Measurements from ENCODE around the gene C3orf70. TPM values are rescaled to one million over a fixed set of nuclear protein-coding genes. Genes with fewer than 3 reads are reported as not detected.

Gene C3orf70
- total and polyA plus RNA-seq, 8 donors, result 0.22 to 0.90 (median 0.36) TPM

DNA sequence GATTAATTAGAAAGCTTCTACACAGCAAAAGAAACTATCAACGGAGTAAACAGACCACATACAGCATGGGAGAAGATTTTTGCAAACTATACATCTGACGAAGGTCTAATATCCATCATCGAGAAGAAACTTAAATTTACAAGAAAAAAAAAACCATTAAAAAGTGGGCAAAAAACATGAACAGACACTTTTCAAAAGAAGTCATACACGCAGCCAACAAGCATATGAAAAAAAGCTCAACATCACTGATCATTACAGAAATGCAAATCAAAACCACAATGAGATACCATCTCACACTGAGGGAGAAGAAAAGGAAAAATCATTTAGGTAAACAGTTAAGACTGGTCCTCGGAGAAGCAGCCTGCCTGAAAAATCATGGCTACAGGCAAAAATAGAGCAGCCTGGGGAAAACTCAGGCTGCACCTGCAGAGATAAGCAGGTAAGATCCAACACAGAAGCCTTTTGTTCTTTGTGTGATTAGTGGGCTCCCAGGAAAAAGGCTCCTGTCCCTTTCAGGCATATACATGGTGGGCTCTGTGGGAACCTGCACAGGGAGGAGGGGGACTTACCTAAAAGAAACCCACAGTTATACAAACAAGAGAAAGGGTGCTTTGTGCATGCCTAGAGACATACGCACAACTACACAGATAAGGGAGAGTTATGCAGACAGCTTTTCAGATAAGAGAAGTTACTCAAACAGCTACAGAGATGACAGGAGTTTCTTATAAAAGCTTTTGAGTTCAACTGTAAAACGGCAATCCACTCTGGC is 49.3 kb downstream of the C3orf70 start:
- Histone ChIP-seq H3K36me3 (no peaks in the 10 kb centered on the region), H3K27me3 (peaks cover 0 to 5% (median 0%) of the 10 kb centered on the region in 4 donors), H3K4me1 (no peaks in the 10 kb centered on the region), H3K4me3 (no peak overlapping the region), H3K27ac (no peak overlapping the region), H3K9me3 (no peaks in the 10 kb centered on the region)
- 39 to 43% methylated on average over 7 of the region's 7 CpGs for WGBS, 2 donors
- DNase-seq, result no peak
- intact Hi-C loops (cut with DNase I), result no loop called here
- ATAC-seq, result no peak
- TF ChIP-seq, protein P1, sequence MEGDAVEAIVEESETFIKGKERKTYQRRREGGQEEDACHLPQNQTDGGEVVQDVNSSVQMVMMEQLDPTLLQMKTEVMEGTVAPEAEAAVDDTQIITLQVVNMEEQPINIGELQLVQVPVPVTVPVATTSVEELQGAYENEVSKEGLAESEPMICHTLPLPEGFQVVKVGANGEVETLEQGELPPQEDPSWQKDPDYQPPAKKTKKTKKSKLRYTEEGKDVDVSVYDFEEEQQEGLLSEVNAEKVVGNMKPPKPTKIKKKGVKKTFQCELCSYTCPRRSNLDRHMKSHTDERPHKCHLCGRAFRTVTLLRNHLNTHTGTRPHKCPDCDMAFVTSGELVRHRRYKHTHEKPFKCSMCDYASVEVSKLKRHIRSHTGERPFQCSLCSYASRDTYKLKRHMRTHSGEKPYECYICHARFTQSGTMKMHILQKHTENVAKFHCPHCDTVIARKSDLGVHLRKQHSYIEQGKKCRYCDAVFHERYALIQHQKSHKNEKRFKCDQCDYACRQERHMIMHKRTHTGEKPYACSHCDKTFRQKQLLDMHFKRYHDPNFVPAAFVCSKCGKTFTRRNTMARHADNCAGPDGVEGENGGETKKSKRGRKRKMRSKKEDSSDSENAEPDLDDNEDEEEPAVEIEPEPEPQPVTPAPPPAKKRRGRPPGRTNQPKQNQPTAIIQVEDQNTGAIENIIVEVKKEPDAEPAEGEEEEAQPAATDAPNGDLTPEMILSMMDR (IDR thresholded peaks at IDR 0.05), result no peak
- no peak for FAIRE-seq

DNA sequence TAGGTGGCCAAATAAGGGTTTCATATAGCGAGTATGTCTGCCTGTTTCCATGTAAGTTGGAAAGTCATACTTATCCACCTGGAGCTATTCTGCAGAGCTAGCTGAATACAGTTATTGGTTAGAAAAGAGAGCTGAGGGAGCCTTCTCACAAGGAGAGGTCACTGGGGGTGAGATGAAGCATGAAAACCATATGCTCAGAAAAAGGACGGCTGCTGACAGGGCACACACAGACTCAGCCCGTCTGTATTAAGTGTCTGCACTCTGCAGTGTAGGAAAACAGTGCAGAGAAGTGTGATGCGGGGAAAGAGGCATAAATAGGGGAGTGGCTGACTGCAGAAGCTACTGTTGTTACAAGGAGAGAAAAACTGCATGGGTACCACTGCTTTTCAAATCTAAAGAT is 58.2 kb downstream of the C3orf70 start:
- no peaks in the 10 kb centered on the region for H3K4me1 ChIP-seq
- 68 to 76% methylated on average over 4 of the region's 4 CpGs for WGBS, 2 donors
- H3K4me3 ChIP-seq, result no peak overlapping the region
- TF ChIP-seq, protein P1 (IDR thresholded peaks at IDR 0.05), result no peak
- H3K27me3 ChIP-seq, result no peaks in the 10 kb centered on the region
- no peak for ATAC-seq
- no peak for FAIRE-seq
- no peak for DNase-seq
- no peaks in the 10 kb centered on the region for H3K9me3 ChIP-seq
- H3K27ac ChIP-seq, result no peak overlapping the region
- intact Hi-C loops (cut with DNase I), result no loop called here
- no peaks in the 10 kb centered on the region for H3K36me3 ChIP-seq

DNA sequence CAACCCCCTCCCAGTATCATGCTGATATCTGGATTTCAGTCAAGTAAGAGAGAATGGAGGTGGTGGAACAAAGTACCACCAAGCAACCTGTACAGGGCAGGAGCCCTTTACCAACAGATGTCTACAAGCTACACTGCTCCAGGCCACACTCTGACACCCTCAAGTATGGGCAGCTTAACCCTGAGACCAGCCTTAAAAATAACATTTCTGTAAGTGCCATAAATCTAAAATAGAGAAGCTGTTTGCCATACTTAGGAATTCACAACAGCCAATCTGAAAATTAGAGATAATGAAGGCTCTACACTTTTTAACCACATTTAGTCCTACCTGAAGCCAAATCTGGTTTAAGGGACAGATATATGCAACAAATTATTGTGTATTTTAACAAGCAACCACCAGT is 59.7 kb downstream of the C3orf70 start:
- FAIRE-seq (no peak), DNase-seq (no peak), ATAC-seq (no peak)
- TF ChIP-seq, protein P1 (IDR thresholded peaks at IDR 0.05), result no peak
- no peak overlapping the region for H3K4me3 ChIP-seq
- no peaks in the 10 kb centered on the region for H3K4me1 ChIP-seq
- no peaks in the 10 kb centered on the region for H3K36me3 ChIP-seq
- H3K27me3 ChIP-seq, result no peaks in the 10 kb centered on the region
- no peak overlapping the region for H3K27ac ChIP-seq
- H3K9me3 ChIP-seq, result no peaks in the 10 kb centered on the region
- intact Hi-C loops (cut with DNase I), result no loop called here

DNA sequence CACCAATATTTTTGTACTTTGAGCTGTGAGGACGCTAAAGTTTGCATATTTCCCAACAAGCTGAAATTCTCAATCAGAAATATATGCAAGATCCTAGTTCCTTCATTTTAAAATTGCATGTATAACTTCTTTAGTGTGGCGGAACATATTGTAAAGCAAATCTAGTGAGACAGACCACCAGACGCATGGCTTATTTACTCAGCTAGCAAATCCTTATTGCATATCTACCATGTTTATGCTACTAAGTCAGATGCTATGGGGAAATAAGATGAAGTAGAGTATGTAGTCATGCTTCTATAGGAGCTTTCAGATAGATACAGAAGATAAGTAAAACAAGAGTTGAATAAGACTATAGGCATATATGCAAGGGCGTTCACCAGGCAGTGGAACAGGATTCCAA is 62.0 kb downstream of the C3orf70 start:
- no peak overlapping the region for H3K27ac ChIP-seq
- H3K4me3 ChIP-seq, result no peak overlapping the region
- H3K27me3 ChIP-seq, result no peaks in the 10 kb centered on the region
- intact Hi-C loops (cut with DNase I), result no loop called here
- 90% methylated on average over 4 of the region's 4 CpGs for WGBS, 2 donors
- TF ChIP-seq, protein P1 (IDR thresholded peaks at IDR 0.05), result no peak
- no peaks in the 10 kb centered on the region for H3K36me3 ChIP-seq
- no peaks in the 10 kb centered on the region for H3K9me3 ChIP-seq
- ATAC-seq (no peak), DNase-seq (no peak), FAIRE-seq (no peak)
- H3K4me1 ChIP-seq, result no peaks in the 10 kb centered on the region

DNA sequence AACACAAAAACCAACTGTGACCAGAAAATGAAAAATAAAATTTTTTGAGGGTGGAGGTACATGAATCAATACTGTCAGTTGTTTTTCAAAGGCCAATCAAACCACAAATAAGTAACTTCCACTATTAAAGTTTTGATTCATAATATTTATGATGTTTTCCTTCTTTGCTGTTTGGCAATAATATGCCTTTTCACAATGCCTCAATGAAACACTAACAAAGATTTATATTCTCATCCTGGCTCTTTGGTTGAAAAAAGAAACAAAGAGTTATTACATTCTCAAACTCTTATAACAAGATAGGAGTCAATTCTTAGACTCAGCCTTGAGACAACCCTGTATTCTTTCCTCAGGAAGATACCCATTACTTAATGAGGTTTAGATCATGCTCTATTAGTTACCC is 63.1 kb downstream of the C3orf70 start:
- DNase-seq, result no peak
- TF ChIP-seq, protein P1 (IDR thresholded peaks at IDR 0.05), result no peak
- Histone ChIP-seq H3K27ac (no peak overlapping the region), H3K9me3 (no peaks in the 10 kb centered on the region), H3K4me3 (no peak overlapping the region), H3K27me3 (no peaks in the 10 kb centered on the region), H3K36me3 (no peaks in the 10 kb centered on the region), H3K4me1 (no peaks in the 10 kb centered on the region)
- no peak for FAIRE-seq
- no peak for ATAC-seq
- intact Hi-C loops (cut with DNase I), result no loop called here
